ENCODE data around the gene CYP4F3.

GRCh38 chr19:15671237-15671821 is 30.6 kb downstream of the CYP4F3 start:
- TF ChIP-seq CTCF (IDR thresholded peaks at IDR 0.05; ENCODE audit: low read depth, low read length): no peak
- TF ChIP-seq POLR2A (IDR thresholded peaks at IDR 0.05; ENCODE audit: extremely low read depth, insufficient read length): no peak
- no peak for TF ChIP-seq MAX (IDR thresholded peaks at IDR 0.05; ENCODE audit: low read depth, low read length)
- TF ChIP-seq MYC (IDR thresholded peaks at IDR 0.05; ENCODE audit: low read depth, low read length): no peak

Measured in NB4 (cell line).